Fibroblast of lung (primary cell): ENCODE data around the gene DUOX2. TPM values are rescaled to one million over a fixed set of nuclear protein-coding genes. Genes with fewer than 3 reads are reported as not detected.

Experiments
- DNase-seq, 2 donors: peaks; one replicate each; pipeline versions ENCODE4 v3.0.0 to v3.0.0-alpha.2; 2010; ENCODE audit warnings: low read depth in 2 of 2
- H2AFZ ChIP-seq: 2 replicates; pipeline ENCODE4 v1.5.1; 2012; ENCODE audit warnings: low read length, control low read depth, inconsistent platforms
- H3K27ac ChIP-seq: 2 replicates; pipeline ENCODE4 v1.5.1; 2011; ENCODE audit warnings: low read length, control low read depth; ENCODE audit not compliant: insufficient read depth
- H3K27me3 ChIP-seq: 2 replicates; pipeline ENCODE4 v1.5.1; 2011; ENCODE audit warnings: mild to moderate bottlenecking, low read length; ENCODE audit not compliant: control insufficient read depth, insufficient read depth
- H3K36me3 ChIP-seq: 2 replicates; pipeline ENCODE4 v1.5.1; 2011; ENCODE audit warnings: low read length; ENCODE audit not compliant: control insufficient read depth, insufficient read depth
- H3K4me1 ChIP-seq: 2 replicates; pipeline ENCODE4 v1.5.1; 2011; ENCODE audit warnings: low read length; ENCODE audit not compliant: control insufficient read depth, insufficient read depth; ENCODE audit errors: extremely low read depth
- H3K4me2 ChIP-seq: 2 replicates; pipeline ENCODE4 v1.5.1; 2011; ENCODE audit warnings: low read length, control low read depth; ENCODE audit not compliant: insufficient read depth; ENCODE audit errors: extremely low read depth
- H3K4me3 ChIP-seq, 4 experiments: fragments of 200-600 bp in 1 of 4; sonication (generic) in 1 of 4; replicated peaks in 1 of 4; 2 replicates each; pipeline ENCODE4 v1.5.1; 2011 to 2016; ENCODE audit warnings: low read length in 4 of 4, low read depth in 3 of 4, mild to moderate bottlenecking in 3 of 4, control low read depth in 2 of 4, inconsistent platforms in 1 of 4, mixed read lengths in 1 of 4; ENCODE audit not compliant: insufficient read depth in 1 of 4; ENCODE audit errors: control extremely low read depth in 1 of 4
- H3K79me2 ChIP-seq: 2 replicates; pipeline ENCODE4 v1.5.1; 2012; ENCODE audit warnings: mild to moderate bottlenecking, low read length, inconsistent platforms; ENCODE audit not compliant: control insufficient read depth, insufficient read depth
- H3K9ac ChIP-seq: 2 replicates; pipeline ENCODE4 v1.5.1; 2011; ENCODE audit warnings: mild to moderate bottlenecking, low read length, control low read depth; ENCODE audit not compliant: insufficient read depth
- H3K9me3 ChIP-seq: 2 replicates; pipeline ENCODE4 v1.5.1; 2012; ENCODE audit warnings: low read depth, low read length; ENCODE audit not compliant: control insufficient read depth, insufficient read depth
- H4K20me1 ChIP-seq: 2 replicates; pipeline ENCODE4 v1.5.1; 2011; ENCODE audit warnings: low read length; ENCODE audit not compliant: control insufficient read depth, insufficient read depth; ENCODE audit errors: extremely low read depth
- EZH2 ChIP-seq: IDR thresholded peaks from 2 replicates; pipeline ENCODE4 v1.5.1; 2012; ENCODE audit warnings: low read length, control low read depth, mild to moderate bottlenecking; ENCODE audit errors: missing control alignments
- polyA plus RNA-seq, 2 donors: library from polyadenylated mRNA; depleted of rRNA in 1 of 2; stranded (reverse) in 1 of 2; unstranded in 1 of 2; fragments of >200 nt; gene quantifications; 2 replicates each; pipeline ENCODE4 v1.2.1, GENCODE V29; 2011 to 2012; ENCODE audit warnings: missing spikeins in 1 of 2
- total RNA-seq: library from RNA; depleted of rRNA; stranded (reverse); fragments of >200 nt; gene quantifications from 2 replicates; pipeline ENCODE4 v1.2.1, GENCODE V29; 2014
- TF ChIP-seq, protein P1 (sequence below), 2 donors: IDR thresholded peaks in 1 of 2; conservative IDR thresholded peaks in 1 of 2; 1 replicate in 1 of 2; 2 replicates in 1 of 2; pipeline ENCODE4 v1.5.1; 2011 to 2012; ENCODE audit warnings: low read length in 2 of 2, control low read depth in 1 of 2, inconsistent platforms in 1 of 2, low read depth in 1 of 2, mild to moderate bottlenecking in 1 of 2

The DUOX2 gene
- total and polyA plus RNA-seq, 2 donors (not counting 1 experiment from before 2014, with no cell fraction given), result not detected

DNA sequence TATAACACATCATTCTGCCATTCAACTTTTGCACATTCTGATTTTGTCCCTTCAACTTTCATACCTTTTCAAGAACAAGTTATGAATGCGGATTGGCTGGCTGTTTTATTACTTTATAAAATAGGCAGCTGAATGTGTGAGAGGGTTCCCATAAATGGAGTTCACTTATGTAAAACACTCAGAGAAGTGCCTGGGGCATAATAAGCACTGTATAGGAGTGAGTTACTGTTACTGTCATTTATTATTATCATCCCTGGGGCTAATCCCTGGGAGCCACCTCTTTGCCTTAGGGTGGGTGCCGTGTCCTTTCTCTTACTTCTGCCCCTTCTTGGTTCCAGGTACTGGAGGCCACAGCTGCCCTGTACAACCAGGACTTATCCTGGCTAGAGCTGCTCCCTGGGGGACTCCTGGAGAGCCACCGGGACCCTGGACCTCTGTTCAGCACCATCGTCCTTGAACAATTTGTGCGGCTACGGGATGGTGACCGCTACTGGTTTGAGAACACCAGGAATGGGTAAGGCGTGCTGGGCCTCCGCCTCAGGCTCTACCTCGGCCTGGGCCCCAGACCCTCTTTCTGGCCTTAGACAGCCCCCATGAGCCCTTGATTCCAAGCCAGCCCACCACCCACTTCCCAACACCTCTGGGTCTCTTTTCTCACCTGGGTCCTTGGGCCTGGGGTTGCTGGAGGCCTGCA, 26.7 kb upstream of the DUOX2 start:
- Histone ChIP-seq H3K27ac (no peak overlapping the region), H2AFZ (no peak overlapping the region)

DNA sequence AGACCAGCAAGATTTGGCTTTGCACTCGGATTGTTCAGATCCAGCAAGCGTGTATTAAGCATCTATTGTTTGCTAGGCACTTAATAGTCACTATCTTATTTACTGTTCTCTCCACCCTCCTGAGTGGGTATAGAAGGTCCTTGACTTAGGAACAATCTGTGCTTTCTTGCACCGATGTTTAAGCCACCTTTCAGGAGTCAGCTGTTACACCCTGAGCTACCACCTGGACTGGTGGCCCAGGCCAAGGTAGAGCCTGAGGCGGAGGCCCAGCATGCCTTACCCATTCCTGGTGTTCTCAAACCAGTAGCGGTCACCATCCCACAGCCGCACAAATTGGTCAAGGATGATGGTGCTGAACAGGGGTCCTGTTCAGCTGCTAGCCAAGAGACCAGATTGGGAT, 25.8 kb upstream of the DUOX2 start:
- DNase-seq, result no peak
- Histone ChIP-seq H3K4me3 (no peak overlapping the region), H3K9ac (no peak overlapping the region), H3K27ac (no peak overlapping the region), H2AFZ (no peak overlapping the region), H3K36me3 (no peaks in the 10 kb centered on the region), H3K79me2 (no peaks in the 10 kb centered on the region), H3K9me3 (no peaks in the 10 kb centered on the region), H3K4me1 (no peaks in the 10 kb centered on the region), H4K20me1 (no peaks in the 10 kb centered on the region), H3K4me2 (no peak overlapping the region), H3K27me3 (peaks cover 12% of the 10 kb centered on the region)
- no peak for TF ChIP-seq EZH2
- TF ChIP-seq, protein P1, sequence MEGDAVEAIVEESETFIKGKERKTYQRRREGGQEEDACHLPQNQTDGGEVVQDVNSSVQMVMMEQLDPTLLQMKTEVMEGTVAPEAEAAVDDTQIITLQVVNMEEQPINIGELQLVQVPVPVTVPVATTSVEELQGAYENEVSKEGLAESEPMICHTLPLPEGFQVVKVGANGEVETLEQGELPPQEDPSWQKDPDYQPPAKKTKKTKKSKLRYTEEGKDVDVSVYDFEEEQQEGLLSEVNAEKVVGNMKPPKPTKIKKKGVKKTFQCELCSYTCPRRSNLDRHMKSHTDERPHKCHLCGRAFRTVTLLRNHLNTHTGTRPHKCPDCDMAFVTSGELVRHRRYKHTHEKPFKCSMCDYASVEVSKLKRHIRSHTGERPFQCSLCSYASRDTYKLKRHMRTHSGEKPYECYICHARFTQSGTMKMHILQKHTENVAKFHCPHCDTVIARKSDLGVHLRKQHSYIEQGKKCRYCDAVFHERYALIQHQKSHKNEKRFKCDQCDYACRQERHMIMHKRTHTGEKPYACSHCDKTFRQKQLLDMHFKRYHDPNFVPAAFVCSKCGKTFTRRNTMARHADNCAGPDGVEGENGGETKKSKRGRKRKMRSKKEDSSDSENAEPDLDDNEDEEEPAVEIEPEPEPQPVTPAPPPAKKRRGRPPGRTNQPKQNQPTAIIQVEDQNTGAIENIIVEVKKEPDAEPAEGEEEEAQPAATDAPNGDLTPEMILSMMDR (conservative IDR thresholded peaks at IDR 0.05 in 1 of 2, IDR thresholded peaks at IDR 0.05 in 1 of 2; ENCODE audit: low read depth in 1 of 2, low read length in 2 of 2), result no peak

More for the DNA sequence above, 26.7 kb upstream of the DUOX2 start:
- no peaks in the 10 kb centered on the region for H3K79me2 ChIP-seq
- no peak overlapping the region for H3K4me2 ChIP-seq
- no peaks in the 10 kb centered on the region for H3K4me1 ChIP-seq
- H3K4me3 ChIP-seq, result no peak overlapping the region
- no peaks in the 10 kb centered on the region for H3K36me3 ChIP-seq
- H3K27me3 ChIP-seq, result peaks cover 6% of the 10 kb centered on the region
- no peaks in the 10 kb centered on the region for H3K9me3 ChIP-seq
- H4K20me1 ChIP-seq, result no peaks in the 10 kb centered on the region
- TF ChIP-seq, protein P1 (conservative IDR thresholded peaks at IDR 0.05 in 1 of 2, IDR thresholded peaks at IDR 0.05 in 1 of 2; ENCODE audit: low read depth in 1 of 2, low read length in 2 of 2), result no peak
- no peak for TF ChIP-seq EZH2
- DNase-seq, result no peak
- H3K9ac ChIP-seq, result no peak overlapping the region

DNA sequence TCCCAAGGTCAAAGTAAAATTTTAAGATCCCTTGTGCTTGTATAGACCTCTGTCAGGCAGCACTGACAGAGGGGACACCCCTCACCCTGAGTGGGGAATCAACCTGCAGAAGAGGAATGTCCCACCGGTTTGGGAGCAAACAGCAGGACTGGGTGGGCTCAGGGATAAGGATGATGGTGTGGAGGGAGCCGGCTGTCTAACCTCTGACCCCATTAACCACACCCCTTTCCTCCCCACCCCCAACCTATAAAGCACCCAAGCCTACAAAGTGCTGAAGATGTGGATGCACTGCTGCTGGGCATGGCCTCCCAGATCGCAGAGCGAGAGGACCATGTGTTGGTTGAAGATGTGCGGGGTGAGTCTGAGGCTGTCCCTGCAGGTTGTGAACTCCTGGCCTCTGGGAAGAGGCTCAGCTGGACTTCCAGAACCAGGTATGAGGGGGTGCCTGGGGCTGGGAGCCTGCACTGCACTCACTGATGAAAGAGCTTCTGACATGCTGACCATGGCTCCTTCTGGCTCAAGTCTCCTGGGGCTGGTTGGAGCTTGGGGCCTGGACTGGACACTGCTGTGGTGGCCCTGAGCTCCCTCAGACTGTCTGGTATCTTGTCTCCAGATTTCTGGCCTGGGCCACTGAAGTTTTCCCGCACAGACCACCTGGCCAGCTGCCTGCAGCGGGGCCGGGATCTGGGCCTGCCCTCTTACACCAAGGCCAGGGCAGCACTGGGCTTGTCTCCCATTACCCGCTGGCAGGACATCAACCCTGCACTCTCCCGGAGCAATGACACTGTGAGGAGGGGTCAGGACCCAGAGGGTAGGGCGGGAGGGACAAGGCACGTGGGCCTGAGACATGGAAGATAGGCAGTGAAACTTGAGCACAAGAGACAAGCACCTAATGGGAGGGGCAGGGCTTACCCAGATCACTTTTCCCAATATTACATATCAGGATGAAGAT, 25.1 kb upstream of the DUOX2 start:
- Histone ChIP-seq H3K79me2 (no peaks in the 10 kb centered on the region), H3K4me3 (no peak overlapping the region), H3K36me3 (no peaks in the 10 kb centered on the region), H3K9me3 (no peaks in the 10 kb centered on the region), H3K9ac (no peak overlapping the region), H3K4me1 (no peaks in the 10 kb centered on the region), H4K20me1 (no peaks in the 10 kb centered on the region), H3K4me2 (no peak overlapping the region), H2AFZ (no peak overlapping the region), H3K27me3 (peaks cover 18% of the 10 kb centered on the region), H3K27ac (no peak overlapping the region)
- no peak for DNase-seq
- TF ChIP-seq EZH2, result no peak
